Measurements from ENCODE around the gene LENG8.

Gene LENG8

GRCh38 chr19:54439174-54439851 lies 9.7 kb upstream of the LENG8 start:
- TF ChIP-seq GATA2 (IDR thresholded peaks at IDR 0.05; ENCODE audit: low read depth, low read length): no peak
- no peak for TF ChIP-seq GATA3 (IDR thresholded peaks at IDR 0.05; ENCODE audit: low read depth, low read length)

GRCh38 chr19:54440641-54441040 lies 8.4 kb upstream of the LENG8 start:
- TF ChIP-seq GATA3 (IDR thresholded peaks at IDR 0.05; ENCODE audit: low read depth, low read length) (no peak), GATA2 (IDR thresholded peaks at IDR 0.05; ENCODE audit: low read depth, low read length) (no peak)

GRCh38 chr19:54444737-54445136 lies 4.3 kb upstream of the LENG8 start:
- TF ChIP-seq GATA2 (IDR thresholded peaks at IDR 0.05; ENCODE audit: low read depth, low read length): no peak
- TF ChIP-seq GATA3 (IDR thresholded peaks at IDR 0.05; ENCODE audit: low read depth, low read length): no peak

GRCh38 chr19:54448040-54448773 lies 792 bp upstream of the LENG8 start:
- TF ChIP-seq GATA3 (IDR thresholded peaks at IDR 0.05; ENCODE audit: low read depth, low read length) (no peak), GATA2 (IDR thresholded peaks at IDR 0.05; ENCODE audit: low read depth, low read length) (no peak)

- TF ChIP-seq GATA3 (IDR thresholded peaks at IDR 0.05; ENCODE audit: low read depth, low read length): no peak
- TF ChIP-seq GATA2 (IDR thresholded peaks at IDR 0.05; ENCODE audit: low read depth, low read length): no peak
Measured at GRCh38 chr19:54449701-54450069, 686 bp downstream of the LENG8 start.

- TF ChIP-seq GATA3 (IDR thresholded peaks at IDR 0.05; ENCODE audit: low read depth, low read length) (no peak), GATA2 (IDR thresholded peaks at IDR 0.05; ENCODE audit: low read depth, low read length) (no peak)
Measured at GRCh38 chr19:54451331-54451871, 2.4 kb downstream of the LENG8 start.

- TF ChIP-seq GATA3 (IDR thresholded peaks at IDR 0.05; ENCODE audit: low read depth, low read length) (no peak), GATA2 (IDR thresholded peaks at IDR 0.05; ENCODE audit: low read depth, low read length) (no peak)
Measured at GRCh38 chr19:54451997-54452396, 3.0 kb downstream of the LENG8 start.

- no peak for TF ChIP-seq GATA3 (IDR thresholded peaks at IDR 0.05; ENCODE audit: low read depth, low read length)
- TF ChIP-seq GATA2 (IDR thresholded peaks at IDR 0.05; ENCODE audit: low read depth, low read length): no peak
Measured at GRCh38 chr19:54452626-54453025, 3.6 kb downstream of the LENG8 start.

GRCh38 chr19:54453921-54454780 lies 5.2 kb downstream of the LENG8 start:
- TF ChIP-seq GATA3 (IDR thresholded peaks at IDR 0.05; ENCODE audit: low read depth, low read length): no peak
- no peak for TF ChIP-seq GATA2 (IDR thresholded peaks at IDR 0.05; ENCODE audit: low read depth, low read length)

GRCh38 chr19:54454781-54455675 lies 6.0 kb downstream of the LENG8 start:
- TF ChIP-seq GATA3 (IDR thresholded peaks at IDR 0.05; ENCODE audit: low read depth, low read length) (no peak), GATA2 (IDR thresholded peaks at IDR 0.05; ENCODE audit: low read depth, low read length) (no peak)

GRCh38 chr19:54455786-54456422 lies 6.9 kb downstream of the LENG8 start:
- no peak for TF ChIP-seq GATA2 (IDR thresholded peaks at IDR 0.05; ENCODE audit: low read depth, low read length)
- no peak for TF ChIP-seq GATA3 (IDR thresholded peaks at IDR 0.05; ENCODE audit: low read depth, low read length)

GRCh38 chr19:54456423-54457373 lies 7.7 kb downstream of the LENG8 start:
- no peak for TF ChIP-seq GATA3 (IDR thresholded peaks at IDR 0.05; ENCODE audit: low read depth, low read length)
- TF ChIP-seq GATA2 (IDR thresholded peaks at IDR 0.05; ENCODE audit: low read depth, low read length): no peak

All from SH-SY5Y (cell line).